SK-N-SH (cell line): ENCODE measurements around the gene UBR1. TPM values are rescaled to one million over a fixed set of nuclear protein-coding genes. Genes with fewer than 3 reads are reported as not detected.

Experiments used
- CTCF ChIA-PET: fragments of 300-600, 350-600 bp; formaldehyde crosslinking; extraction: SDS; loops from one replicate; lab custom pipeline; 2021; lab: Yijun Ruan, JAX
- POLR2A ChIA-PET: fragments of 350-600 bp; sonication (Branson Sonifier 250); formaldehyde crosslinking; extraction: SDS; loops from one replicate; lab custom pipeline; 2020; ENCODE audit warnings: antibody characterized with exemption, inconsistent platforms; lab: Yijun Ruan, JAX
- DNase-seq: peaks from one replicate; pipeline ENCODE4 v3.0.0; 2012
- H2AFZ ChIP-seq: fragments of 200-600 bp; sonication (generic); 2 replicates; pipeline ENCODE4 v1.8.1; 2016; ENCODE audit warnings: antibody characterized with exemption, mild to moderate bottlenecking, low read depth
- H3F3A ChIP-seq: fragments of 200-600 bp; sonication (generic); replicated peaks from 2 replicates; pipeline ENCODE3; 2016; ENCODE audit warnings: antibody characterized with exemption, mild to moderate bottlenecking; ENCODE audit not compliant: insufficient read depth
- H3K27ac ChIP-seq, 2 experiments: fragments of 200-500 bp in 1 of 2; fragments of 200-600 bp in 1 of 2; sonication (Bioruptor generic) in 1 of 2; sonication (generic), shearing (Covaris generic) in 1 of 2; 2 replicates each; pipeline versions ENCODE4 v1.5.1 to v1.6.1; 2014 to 2016; ENCODE audit warnings: low read depth in 2 of 2, inconsistent platforms in 1 of 2, low read length in 1 of 2, mild to moderate bottlenecking in 1 of 2, mixed read lengths in 1 of 2
- H3K27me3 ChIP-seq: fragments of 200-600 bp; sonication (generic), shearing (Covaris generic); 2 replicates; pipeline ENCODE4 v1.6.1; 2016; ENCODE audit warnings: mixed run types; ENCODE audit not compliant: insufficient read depth
- H3K36me3 ChIP-seq, 2 experiments: fragments of 200-500 bp in 1 of 2; fragments of 200-600 bp in 1 of 2; sonication (Bioruptor generic) in 1 of 2; sonication (generic) in 1 of 2; replicated peaks in 1 of 2; 2 replicates each; pipeline versions ENCODE3 to v1.5.1; 2014 to 2016; ENCODE audit warnings: low read length in 1 of 2, mild to moderate bottlenecking in 1 of 2; ENCODE audit not compliant: insufficient read depth in 2 of 2, control insufficient read depth in 1 of 2
- H3K4me1 ChIP-seq, 2 experiments: fragments of 200-500 bp in 1 of 2; fragments of 200-600 bp in 1 of 2; sonication (Bioruptor generic) in 1 of 2; sonication (generic), shearing (Covaris generic) in 1 of 2; 2 replicates each; pipeline versions ENCODE4 v1.5.1 to v1.6.1; 2014 to 2016; ENCODE audit warnings: low read depth in 1 of 2, low read length in 1 of 2, mixed run types in 1 of 2; ENCODE audit not compliant: insufficient read depth in 2 of 2, control insufficient read depth in 1 of 2
- H3K4me2 ChIP-seq: fragments of 200-600 bp; sonication (generic), shearing (Covaris generic); 2 replicates; pipeline ENCODE4 v1.6.1; 2017; ENCODE audit warnings: mixed run types
- H3K4me3 ChIP-seq, 2 experiments: fragments of 200-500 bp in 1 of 2; fragments of 200-600 bp in 1 of 2; sonication (Bioruptor generic) in 1 of 2; sonication (generic), shearing (Covaris generic) in 1 of 2; 2 replicates each; pipeline versions ENCODE4 v1.5.1 to v1.8.1; 2014 to 2016; ENCODE audit warnings: low read depth in 2 of 2, inconsistent platforms in 1 of 2, low read length in 1 of 2, mild to moderate bottlenecking in 1 of 2, mixed read lengths in 1 of 2, moderate library complexity in 1 of 2
- H3K79me2 ChIP-seq: fragments of 200-600 bp; sonication (generic); 2 replicates; pipeline ENCODE4 v1.8.1; 2017; ENCODE audit warnings: mild to moderate bottlenecking; ENCODE audit not compliant: insufficient read depth
- H3K9ac ChIP-seq: fragments of 200-600 bp; sonication (generic); 2 replicates; pipeline ENCODE4 v1.6.1; 2017; ENCODE audit warnings: mixed run types
- H3K9me2 ChIP-seq: fragments of 200-600 bp; sonication (generic); 2 replicates; pipeline ENCODE4 v1.6.1; 2017; ENCODE audit warnings: mixed run types
- H3K9me3 ChIP-seq: fragments of 200-600 bp; sonication (generic); 2 replicates; pipeline ENCODE4 v1.6.1; 2017; ENCODE audit warnings: mixed run types, mild to moderate bottlenecking, moderate library complexity
- H4K20me1 ChIP-seq: fragments of 200-600 bp; sonication (generic); 2 replicates; pipeline ENCODE4 v1.6.1; 2017; ENCODE audit warnings: mild to moderate bottlenecking, mixed run types; ENCODE audit not compliant: insufficient read depth
- CHD2 ChIP-seq: fragments of 150-350 bp; IDR thresholded peaks from 2 replicates; pipeline ENCODE4 v1.6.1; 2018; ENCODE audit warnings: low read length; ENCODE audit not compliant: partially characterized antibody
- ELF1 ChIP-seq: IDR thresholded peaks from 2 replicates; pipeline ENCODE4 v1.4.0; 2012
- EZH2phosphoT487 ChIP-seq: fragments of 200-600 bp; sonication (generic); IDR thresholded peaks from 2 replicates; pipeline ENCODE4 v1.6.1; 2017; ENCODE audit warnings: low read depth, mixed run types, mild to moderate bottlenecking, antibody characterized with exemption, moderate library complexity, borderline replicate concordance
- FOXM1 ChIP-seq: IDR thresholded peaks from 2 replicates; pipeline ENCODE4 v1.4.0; 2012; ENCODE audit warnings: low read depth, mild to moderate bottlenecking
- GABPA ChIP-seq: IDR thresholded peaks from 2 replicates; pipeline ENCODE4 v1.4.0; 2012; ENCODE audit warnings: low read depth, mild to moderate bottlenecking
- JUND ChIP-seq: IDR thresholded peaks from 2 replicates; pipeline ENCODE4 v1.4.0; 2012
- POLR2AphosphoS5 ChIP-seq: IDR thresholded peaks from 2 replicates; pipeline ENCODE4 v1.6.1; 2012; ENCODE audit warnings: low read depth, low read length
- RAD21 ChIP-seq: IDR thresholded peaks from 2 replicates; pipeline ENCODE4 v1.6.1; 2012; ENCODE audit warnings: mild to moderate bottlenecking, low read length
- RCOR1 ChIP-seq: fragments of 150-350 bp; IDR thresholded peaks from 2 replicates; pipeline ENCODE4 v1.6.1; 2017; ENCODE audit warnings: antibody characterized with exemption, low read length
- SMC3 ChIP-seq: IDR thresholded peaks from 2 replicates; pipeline ENCODE4 v1.6.1; 2012; ENCODE audit warnings: low read depth, low read length, improper control_type of control experiment
- TAF1 ChIP-seq: IDR thresholded peaks from 2 replicates; pipeline ENCODE4 v1.6.1; 2012; ENCODE audit warnings: low read depth, mild to moderate bottlenecking, low read length, moderate library complexity, borderline replicate concordance
- WGBS: methylation state at CpG from one replicate; pipeline ENCODE4 v1.1.6; 2017; ENCODE audit warnings: low lambda C conversion rate; 5-methylcytosine and 5-hydroxymethylcytosine counted together
- polyA plus RNA-seq, 3 experiments: library from polyadenylated mRNA; depleted of rRNA; stranded (reverse); fragments of >200 nt; gene quantifications; 2 replicates each; pipeline ENCODE4 v1.2.3, GENCODE V29; 2012
- TF ChIP-seq, protein P1 (sequence below): IDR thresholded peaks from 2 replicates; pipeline ENCODE4 v1.6.1; 2012; ENCODE audit warnings: mild to moderate bottlenecking, low read depth, low read length, moderate library complexity
- TF ChIP-seq, protein P2 (sequence below): fragments of 150-350 bp; IDR thresholded peaks from 2 replicates; pipeline ENCODE4 v1.6.1; 2017; ENCODE audit warnings: antibody characterized with exemption, low read length, low read depth, borderline replicate concordance

The UBR1 gene
- polyA plus RNA-seq, 1 of the 3 experiments (the other 2 are of a cell fraction) = 3.7 TPM

DNA sequence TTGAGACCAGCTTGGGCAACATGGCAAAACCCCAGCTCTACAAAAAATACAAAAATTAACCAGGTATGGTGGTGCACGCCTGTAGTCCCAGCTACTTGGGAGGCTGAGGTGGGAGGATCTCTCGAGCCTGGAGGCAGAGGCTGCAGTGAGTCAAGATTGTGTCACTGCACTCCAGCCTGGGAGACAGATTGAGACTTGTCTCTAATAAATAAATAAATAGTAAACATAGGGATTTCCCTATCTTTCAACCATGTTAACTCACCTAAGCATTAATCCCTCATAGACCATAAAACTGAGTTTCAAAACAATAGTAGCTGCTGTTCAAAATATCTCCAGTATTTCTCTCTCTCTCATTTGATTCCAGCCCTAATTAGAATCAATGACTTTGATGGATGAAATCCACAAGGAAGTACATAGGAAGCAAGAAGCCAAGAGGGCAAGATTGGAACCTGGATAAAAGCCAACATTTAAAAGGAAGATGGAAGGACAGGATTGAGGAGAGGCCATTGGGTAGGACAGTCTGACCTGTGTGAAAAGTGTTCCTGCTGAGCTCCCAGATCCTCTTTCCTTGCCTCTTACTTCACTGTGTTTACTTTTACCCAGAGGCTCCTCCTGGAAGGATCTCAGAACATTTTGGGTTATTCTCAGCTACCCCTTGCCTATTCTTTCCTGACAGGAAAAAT, 172.9 kb downstream of the UBR1 start (continued):
- TF ChIP-seq, protein P1, sequence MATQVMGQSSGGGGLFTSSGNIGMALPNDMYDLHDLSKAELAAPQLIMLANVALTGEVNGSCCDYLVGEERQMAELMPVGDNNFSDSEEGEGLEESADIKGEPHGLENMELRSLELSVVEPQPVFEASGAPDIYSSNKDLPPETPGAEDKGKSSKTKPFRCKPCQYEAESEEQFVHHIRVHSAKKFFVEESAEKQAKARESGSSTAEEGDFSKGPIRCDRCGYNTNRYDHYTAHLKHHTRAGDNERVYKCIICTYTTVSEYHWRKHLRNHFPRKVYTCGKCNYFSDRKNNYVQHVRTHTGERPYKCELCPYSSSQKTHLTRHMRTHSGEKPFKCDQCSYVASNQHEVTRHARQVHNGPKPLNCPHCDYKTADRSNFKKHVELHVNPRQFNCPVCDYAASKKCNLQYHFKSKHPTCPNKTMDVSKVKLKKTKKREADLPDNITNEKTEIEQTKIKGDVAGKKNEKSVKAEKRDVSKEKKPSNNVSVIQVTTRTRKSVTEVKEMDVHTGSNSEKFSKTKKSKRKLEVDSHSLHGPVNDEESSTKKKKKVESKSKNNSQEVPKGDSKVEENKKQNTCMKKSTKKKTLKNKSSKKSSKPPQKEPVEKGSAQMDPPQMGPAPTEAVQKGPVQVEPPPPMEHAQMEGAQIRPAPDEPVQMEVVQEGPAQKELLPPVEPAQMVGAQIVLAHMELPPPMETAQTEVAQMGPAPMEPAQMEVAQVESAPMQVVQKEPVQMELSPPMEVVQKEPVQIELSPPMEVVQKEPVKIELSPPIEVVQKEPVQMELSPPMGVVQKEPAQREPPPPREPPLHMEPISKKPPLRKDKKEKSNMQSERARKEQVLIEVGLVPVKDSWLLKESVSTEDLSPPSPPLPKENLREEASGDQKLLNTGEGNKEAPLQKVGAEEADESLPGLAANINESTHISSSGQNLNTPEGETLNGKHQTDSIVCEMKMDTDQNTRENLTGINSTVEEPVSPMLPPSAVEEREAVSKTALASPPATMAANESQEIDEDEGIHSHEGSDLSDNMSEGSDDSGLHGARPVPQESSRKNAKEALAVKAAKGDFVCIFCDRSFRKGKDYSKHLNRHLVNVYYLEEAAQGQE = no peak
- TF ChIP-seq CHD2 (no peak), EZH2phosphoT487 (no peak), SMC3 (no peak)

DNA sequence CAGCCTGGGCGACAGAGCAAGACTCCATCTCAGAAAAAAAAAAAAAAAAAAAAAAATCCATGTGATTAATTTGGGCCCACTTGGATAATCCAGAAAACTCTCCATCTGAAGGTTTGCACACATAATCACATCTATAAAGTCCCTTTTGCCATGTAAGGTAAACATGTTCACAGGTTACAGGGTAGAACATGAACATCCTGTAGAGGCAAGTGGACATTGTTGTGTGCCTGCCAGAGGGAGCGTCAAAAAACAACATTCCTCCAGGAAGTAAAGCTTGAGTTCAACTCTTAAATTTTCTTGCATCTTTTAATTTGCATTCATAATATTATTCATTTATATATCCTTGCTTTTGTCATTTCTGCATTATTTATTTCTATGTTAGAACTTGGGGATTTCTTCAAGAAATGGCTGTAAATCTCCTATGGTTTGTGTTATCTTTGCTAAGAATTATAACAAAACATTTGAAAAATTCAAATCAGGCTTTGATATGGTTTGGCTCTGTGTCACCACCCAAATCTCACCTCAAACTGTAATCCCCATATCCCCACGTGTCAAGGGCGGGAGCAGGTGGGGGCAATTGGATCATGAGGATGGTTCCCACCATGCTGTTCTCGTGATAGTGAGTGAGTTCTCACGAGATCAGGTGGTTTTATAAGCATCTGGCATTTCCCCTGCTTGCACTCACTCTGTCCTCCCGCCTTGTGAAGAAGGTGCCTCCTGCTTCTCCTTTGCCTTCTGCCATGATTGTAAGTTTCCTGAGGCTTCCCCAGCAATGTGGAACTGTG, 173.9 kb downstream of the UBR1 start:
- POLR2A ChIA-PET = interaction anchor here (0.7 kb wide), 1 partner anchor 9 kb away, joined by 4 read pairs; no protein-coding TSS in a partner anchor
- Histone ChIP-seq H3K4me1 (no peaks in the 10 kb centered on the region), H3K36me3 (no peaks in the 10 kb centered on the region), H3K4me2 (no peak overlapping the region), H3K27ac (no peak overlapping the region), H3K79me2 (no peaks in the 10 kb centered on the region), H3K27me3 (no peaks in the 10 kb centered on the region), H4K20me1 (no peaks in the 10 kb centered on the region), H3K4me3 (no peak overlapping the region), H3K9ac (no peak overlapping the region), H3K9me2 (no peaks in the 10 kb centered on the region), H3K9me3 (no peaks in the 10 kb centered on the region), H3F3A (no peaks in the 10 kb centered on the region), H2AFZ (no peak overlapping the region)
- TF ChIP-seq, protein P1 = no peak
- TF ChIP-seq, protein P2, sequence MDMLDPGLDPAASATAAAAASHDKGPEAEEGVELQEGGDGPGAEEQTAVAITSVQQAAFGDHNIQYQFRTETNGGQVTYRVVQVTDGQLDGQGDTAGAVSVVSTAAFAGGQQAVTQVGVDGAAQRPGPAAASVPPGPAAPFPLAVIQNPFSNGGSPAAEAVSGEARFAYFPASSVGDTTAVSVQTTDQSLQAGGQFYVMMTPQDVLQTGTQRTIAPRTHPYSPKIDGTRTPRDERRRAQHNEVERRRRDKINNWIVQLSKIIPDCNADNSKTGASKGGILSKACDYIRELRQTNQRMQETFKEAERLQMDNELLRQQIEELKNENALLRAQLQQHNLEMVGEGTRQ = no peak
- TF ChIP-seq CHD2 (no peak), GABPA (no peak), FOXM1 (no peak), RCOR1 (no peak), TAF1 (no peak), POLR2AphosphoS5 (no peak), ELF1 (no peak), JUND (no peak), RAD21 (no peak)
- DNase-seq = no peak
- 68% methylated on average over 7 of the region's 7 CpGs for WGBS
- CTCF ChIA-PET = interaction anchor here (1.2 to 1.3 kb wide), 2 partner anchors 12 to 227 kb away, joined by 3 read pairs; no protein-coding TSS in a partner anchor
